CD4-positive, alpha-beta T cell (primary cell): ENCODE measurements around the gene AGR3. TPM values are rescaled to one million over a fixed set of nuclear protein-coding genes. Genes with fewer than 3 reads are reported as not detected.

ENCODE experiments used
- ATAC-seq: fragments of 200-7000 bp; cut with Tn5 transposase; one replicate; pipeline ENCODE4 v1.10.0; 2022; ENCODE audit warnings: mild to moderate bottlenecking; ENCODE audit not compliant: poor library complexity
- CTCF ChIA-PET: fragments of 350-600 bp; sonication (Branson Sonifier 250); formaldehyde crosslinking; loops from one replicate; lab custom pipeline; 2021; ENCODE audit warnings: antibody characterized with exemption, inconsistent platforms; lab: Charles Lee
- POLR2A ChIA-PET: fragments of 350-600 bp; sonication (Branson Sonifier 250); formaldehyde crosslinking; loops from one replicate; lab custom pipeline; 2021; ENCODE audit warnings: antibody characterized with exemption, inconsistent platforms; lab: Charles Lee
- DNase-seq, 14 experiments: peaks; one replicate each; pipeline ENCODE4 v3.0.0-alpha.2; 2013 to 2020; ENCODE audit warnings: mixed read lengths in 2 of 14
- H3K27ac ChIP-seq, 2 donors: one replicate each; pipeline versions ENCODE4 v1.5.1 to v1.7.0; 2013; ENCODE audit warnings: low read length in 2 of 2, low read depth in 1 of 2, mild to moderate bottlenecking in 1 of 2
- H3K27me3 ChIP-seq, 2 experiments: 1 replicate in 1 of 2; 2 replicates in 1 of 2; pipeline versions ENCODE4 v1.6.1 to v1.7.0; 2013; ENCODE audit warnings: low read length in 2 of 2, control low read depth in 1 of 2, mild to moderate bottlenecking in 1 of 2, moderate library complexity in 1 of 2; ENCODE audit not compliant: insufficient read depth in 2 of 2, control insufficient read depth in 1 of 2
- H3K36me3 ChIP-seq: one replicate; pipeline ENCODE4 v1.6.1; 2013; ENCODE audit warnings: low read length, control low read depth; ENCODE audit not compliant: insufficient read depth
- H3K4me1 ChIP-seq: one replicate; pipeline ENCODE4 v1.6.1; 2013; ENCODE audit warnings: low read length, control low read depth; ENCODE audit not compliant: insufficient read depth
- H3K4me3 ChIP-seq: one replicate; pipeline ENCODE4 v1.5.1; 2013; ENCODE audit warnings: mild to moderate bottlenecking, low read length, moderate library complexity
- H3K9me3 ChIP-seq, 2 experiments: 1 replicate in 1 of 2; 2 replicates in 1 of 2; pipeline versions ENCODE4 v1.6.1 to v1.7.0; 2013; ENCODE audit warnings: low read length in 2 of 2, mild to moderate bottlenecking in 2 of 2, control low read depth in 1 of 2, moderate library complexity in 1 of 2; ENCODE audit not compliant: control insufficient read depth in 1 of 2, insufficient read depth in 1 of 2
- H3K27ac Mint-ChIP-seq: one replicate; pipeline ENCODE4 v1.8.0; 2020; ENCODE audit warnings: mixed read lengths
- H3K27me3 Mint-ChIP-seq: one replicate; pipeline ENCODE4 v1.8.0; 2021; ENCODE audit warnings: mixed read lengths
- H3K36me3 Mint-ChIP-seq: one replicate; pipeline ENCODE4 v1.8.0; 2021; ENCODE audit warnings: low read depth, mixed read lengths
- H3K4me1 Mint-ChIP-seq: one replicate; pipeline ENCODE4 v1.8.0; 2021; ENCODE audit warnings: low read depth, mixed read lengths
- H3K4me3 Mint-ChIP-seq: one replicate; pipeline ENCODE4 v1.8.0; 2020; ENCODE audit warnings: mild to moderate bottlenecking, mixed read lengths
- H3K9me3 Mint-ChIP-seq: one replicate; pipeline ENCODE4 v1.8.0; 2020; ENCODE audit warnings: mixed read lengths
- intact Hi-C, 2 experiments: fragments of 100-400 bp; cut with DNase I in 1 of 2; cut with micrococcal nuclease in 1 of 2; formaldehyde crosslinking; loops; one replicate each; pipeline versions ENCODE4 v1.15.1 to v1.9.0; 2023 to 2025; cut with DNase I, micrococcal nuclease
- total RNA-seq, 174 experiments: library from RNA in 2 of 174; stranded (reverse) in 2 of 174; gene quantifications; one replicate each; pipeline ENCODE4 v1.2.3 and lab custom pipeline; 2021 to 2026
- TF ChIP-seq, protein P1 (sequence below): fragments of 200-600 bp; IDR thresholded peaks from one replicate; pipeline ENCODE4 v1.8.0; 2022; ENCODE audit warnings: antibody characterized with exemption, mild to moderate bottlenecking

AGR3 gene
- total RNA-seq, 2 experiments from 2014 or later = not detected

DNA sequence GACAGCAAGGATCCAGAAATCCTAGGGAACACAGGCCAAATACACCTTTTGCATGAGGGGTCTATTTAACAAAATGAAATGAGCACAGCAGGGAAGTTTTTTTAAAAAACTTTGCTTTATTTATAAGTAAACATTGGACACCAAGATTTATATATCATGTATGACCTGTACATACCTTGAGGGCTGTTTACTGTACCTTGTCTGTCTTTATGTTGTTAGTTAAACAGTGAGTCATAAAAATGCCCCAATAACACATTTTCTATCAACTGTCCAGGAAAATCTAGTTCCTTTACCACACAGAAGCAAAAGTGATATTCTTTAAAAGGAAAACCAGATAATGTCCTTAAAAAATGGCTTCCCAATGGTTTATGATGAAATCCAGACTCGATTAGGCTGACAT, 45.1 kb upstream of the AGR3 start:
- H3K4me1 Mint-ChIP-seq = peaks cover 41% of the 10 kb centered on the region
- H3K36me3 ChIP-seq = no peaks in the 10 kb centered on the region
- H3K27ac ChIP-seq = no peak overlapping the region
- DNase-seq (no peak), ATAC-seq (no peak)
- intact Hi-C loops = no loop called here
- H3K9me3 ChIP-seq = no peaks in the 10 kb centered on the region
- no peaks in the 10 kb centered on the region for H3K27me3 ChIP-seq
- ChIA-PET CTCF (no interaction called here), POLR2A (no interaction called here)
- peaks cover 9% of the 10 kb centered on the region for H3K4me1 ChIP-seq
- no peak overlapping the region for H3K4me3 ChIP-seq
- no peaks in the 10 kb centered on the region for H3K27me3 Mint-ChIP-seq
- H3K36me3 Mint-ChIP-seq = no peaks in the 10 kb centered on the region
- TF ChIP-seq, protein P1, sequence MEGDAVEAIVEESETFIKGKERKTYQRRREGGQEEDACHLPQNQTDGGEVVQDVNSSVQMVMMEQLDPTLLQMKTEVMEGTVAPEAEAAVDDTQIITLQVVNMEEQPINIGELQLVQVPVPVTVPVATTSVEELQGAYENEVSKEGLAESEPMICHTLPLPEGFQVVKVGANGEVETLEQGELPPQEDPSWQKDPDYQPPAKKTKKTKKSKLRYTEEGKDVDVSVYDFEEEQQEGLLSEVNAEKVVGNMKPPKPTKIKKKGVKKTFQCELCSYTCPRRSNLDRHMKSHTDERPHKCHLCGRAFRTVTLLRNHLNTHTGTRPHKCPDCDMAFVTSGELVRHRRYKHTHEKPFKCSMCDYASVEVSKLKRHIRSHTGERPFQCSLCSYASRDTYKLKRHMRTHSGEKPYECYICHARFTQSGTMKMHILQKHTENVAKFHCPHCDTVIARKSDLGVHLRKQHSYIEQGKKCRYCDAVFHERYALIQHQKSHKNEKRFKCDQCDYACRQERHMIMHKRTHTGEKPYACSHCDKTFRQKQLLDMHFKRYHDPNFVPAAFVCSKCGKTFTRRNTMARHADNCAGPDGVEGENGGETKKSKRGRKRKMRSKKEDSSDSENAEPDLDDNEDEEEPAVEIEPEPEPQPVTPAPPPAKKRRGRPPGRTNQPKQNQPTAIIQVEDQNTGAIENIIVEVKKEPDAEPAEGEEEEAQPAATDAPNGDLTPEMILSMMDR = no peak
- no peak overlapping the region for H3K27ac Mint-ChIP-seq
- H3K9me3 Mint-ChIP-seq = no peaks in the 10 kb centered on the region
- no peak overlapping the region for H3K4me3 Mint-ChIP-seq

DNA sequence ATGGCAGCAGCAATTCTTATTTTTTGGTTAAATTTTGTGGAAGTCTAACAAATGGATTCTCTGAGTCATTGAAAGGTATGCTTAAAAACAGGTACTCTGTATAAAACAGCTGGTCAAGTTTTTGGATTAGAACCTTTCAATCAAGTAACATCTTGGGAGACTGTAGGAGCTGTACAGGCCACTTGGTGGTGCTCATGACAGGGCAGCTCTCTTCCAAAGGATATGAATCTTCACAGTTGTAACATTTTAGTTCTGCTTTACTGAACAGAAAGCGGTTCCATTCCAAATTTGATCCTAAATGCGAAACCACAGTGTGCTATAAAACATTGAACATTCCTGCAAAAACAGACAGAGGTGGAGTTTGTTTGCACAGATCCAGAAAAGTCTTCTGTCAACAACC, 44.5 kb upstream of the AGR3 start:
- POLR2A ChIA-PET = no interaction called here
- Histone ChIP-seq H3K27ac (no peak overlapping the region), H3K9me3 (no peaks in the 10 kb centered on the region), H3K4me1 (peaks cover 9% of the 10 kb centered on the region), H3K36me3 (no peaks in the 10 kb centered on the region), H3K27me3 (no peaks in the 10 kb centered on the region), H3K4me3 (no peak overlapping the region)
- intact Hi-C loops = no loop called here
- TF ChIP-seq, protein P1 = no peak
- Mint-ChIP-seq H3K27ac (no peak overlapping the region), H3K27me3 (no peaks in the 10 kb centered on the region), H3K4me3 (no peak overlapping the region), H3K4me1 (peaks cover 35% of the 10 kb centered on the region), H3K9me3 (no peaks in the 10 kb centered on the region), H3K36me3 (no peaks in the 10 kb centered on the region)
- CTCF ChIA-PET = no interaction called here
- DNase-seq = peak in 3 of 14 experiments; percentile 15 to 27 (median 22)
- no peak for ATAC-seq

DNA sequence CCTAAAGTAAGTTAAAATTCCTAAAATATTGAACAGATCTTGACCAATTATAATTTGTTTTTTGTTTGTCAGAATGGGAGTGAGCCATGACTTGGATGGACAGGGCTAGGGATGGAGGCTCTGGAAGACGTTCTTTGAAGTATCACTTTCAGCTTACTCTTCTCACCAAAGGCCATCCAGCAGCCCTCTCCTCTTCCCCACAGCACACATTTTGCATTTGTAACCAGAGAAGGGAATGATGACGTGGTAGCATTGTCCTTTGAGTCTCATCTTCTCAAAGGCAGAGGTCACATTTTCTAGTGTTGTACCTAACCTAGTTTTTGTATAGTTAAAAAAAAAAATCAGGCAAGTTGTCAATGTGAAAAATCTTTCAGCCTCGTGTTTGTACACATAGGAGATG, 43.8 kb upstream of the AGR3 start:
- H3K4me1 ChIP-seq = peaks cover 3% of the 10 kb centered on the region
- Mint-ChIP-seq H3K36me3 (no peaks in the 10 kb centered on the region), H3K4me1 (peaks cover 29% of the 10 kb centered on the region), H3K27ac (no peak overlapping the region), H3K4me3 (no peak overlapping the region), H3K9me3 (no peaks in the 10 kb centered on the region), H3K27me3 (no peaks in the 10 kb centered on the region)
- H3K4me3 ChIP-seq = no peak overlapping the region
- ATAC-seq = no peak
- TF ChIP-seq, protein P1 = no peak
- no peak overlapping the region for H3K27ac ChIP-seq
- ChIA-PET POLR2A (no interaction called here), CTCF (no interaction called here)
- intact Hi-C loops = no loop called here
- no peaks in the 10 kb centered on the region for H3K27me3 ChIP-seq
- no peaks in the 10 kb centered on the region for H3K9me3 ChIP-seq
- no peaks in the 10 kb centered on the region for H3K36me3 ChIP-seq
- no peak for DNase-seq
